RWPE2 (cell line): Measurements from ENCODE around the gene ROCK2.
"Not testable (repeated sequence)": the region's sequence is repeated elsewhere in the genome, so short reads cannot be mapped to it uniquely, and the experiment has no call there.

Experiments
- ATAC-seq: fragments of 200-7000 bp; cut with Tn5 transposase; 3 replicates; pipeline ENCODE4 v1.9.1; 2021; ENCODE audit warnings: low read depth
- DNase-seq: peaks from one replicate; pipeline ENCODE4 v3.0.0-alpha.2; 2020; ENCODE audit warnings: low spot score
- H3K27ac ChIP-seq: fragments of 450-650 bp; 2 replicates; pipeline ENCODE4 v1.5.1; 2017; ENCODE audit warnings: mild to moderate bottlenecking; ENCODE audit not compliant: poor library complexity, severe bottlenecking
- H3K27me3 ChIP-seq: fragments of 250-450 bp; sonication (Bioruptor Pico); 2 replicates; pipeline ENCODE4 v1.5.1; 2021; ENCODE audit warnings: mild to moderate bottlenecking, moderate library complexity; ENCODE audit not compliant: insufficient read depth, poor library complexity, severe bottlenecking
- H3K36me3 ChIP-seq: fragments of 250-450 bp; sonication (Bioruptor Pico); 2 replicates; pipeline ENCODE4 v1.5.1; 2020; ENCODE audit warnings: low read depth, mild to moderate bottlenecking, moderate library complexity
- H3K4me1 ChIP-seq: fragments of 250-450 bp; sonication (Bioruptor Pico); 2 replicates; pipeline ENCODE4 v1.5.1; 2021; ENCODE audit warnings: mild to moderate bottlenecking, moderate library complexity; ENCODE audit not compliant: insufficient read depth, poor library complexity, severe bottlenecking
- H3K4me3 ChIP-seq: fragments of 250-450 bp; sonication (Bioruptor Pico); 2 replicates; pipeline ENCODE4 v1.5.1; 2021; ENCODE audit warnings: mild to moderate bottlenecking, moderate library complexity; ENCODE audit not compliant: severe bottlenecking
- H3K9me3 ChIP-seq: fragments of 250-450 bp; sonication (Bioruptor Pico); 2 replicates; pipeline ENCODE4 v1.5.1; 2021; ENCODE audit warnings: mild to moderate bottlenecking, moderate library complexity; ENCODE audit not compliant: severe bottlenecking
- CTCF ChIP-seq: fragments of 450-650 bp; IDR thresholded peaks from one replicate; pipeline ENCODE4 v1.5.1; 2017; ENCODE audit warnings: mild to moderate bottlenecking, moderate library complexity; ENCODE audit not compliant: poor library complexity, severe bottlenecking

ROCK2 gene

DNA sequence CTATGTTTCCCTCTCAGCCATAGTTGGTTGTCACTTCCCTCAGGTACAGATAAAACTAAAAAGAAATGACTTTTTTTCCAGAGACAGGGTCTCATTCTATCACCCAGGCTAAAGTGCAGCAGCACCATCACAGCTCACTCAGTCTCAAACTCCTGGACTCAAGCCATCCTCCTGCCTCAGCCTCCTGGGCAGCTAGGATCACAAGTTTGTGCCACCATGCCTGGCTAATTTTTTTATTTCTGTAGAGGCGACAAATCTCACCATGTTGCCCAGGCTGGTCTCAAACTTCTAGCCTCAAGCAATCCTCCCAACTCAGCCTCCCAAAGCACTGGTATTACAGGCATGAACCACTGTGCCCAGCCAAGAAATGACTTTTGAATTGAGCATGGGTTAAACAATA, 8.2 kb downstream of the ROCK2 start:
- H3K36me3 ChIP-seq = no peaks in the 10 kb centered on the region
- no peak overlapping the region for H3K4me3 ChIP-seq
- no peaks in the 10 kb centered on the region for H3K27me3 ChIP-seq
- H3K4me1 ChIP-seq = peaks cover 13% of the 10 kb centered on the region
- H3K27ac ChIP-seq = no peak overlapping the region
- no peak for TF ChIP-seq CTCF
- ATAC-seq = no peak
- DNase-seq = no peak
- H3K9me3 ChIP-seq = no peaks in the 10 kb centered on the region

DNA sequence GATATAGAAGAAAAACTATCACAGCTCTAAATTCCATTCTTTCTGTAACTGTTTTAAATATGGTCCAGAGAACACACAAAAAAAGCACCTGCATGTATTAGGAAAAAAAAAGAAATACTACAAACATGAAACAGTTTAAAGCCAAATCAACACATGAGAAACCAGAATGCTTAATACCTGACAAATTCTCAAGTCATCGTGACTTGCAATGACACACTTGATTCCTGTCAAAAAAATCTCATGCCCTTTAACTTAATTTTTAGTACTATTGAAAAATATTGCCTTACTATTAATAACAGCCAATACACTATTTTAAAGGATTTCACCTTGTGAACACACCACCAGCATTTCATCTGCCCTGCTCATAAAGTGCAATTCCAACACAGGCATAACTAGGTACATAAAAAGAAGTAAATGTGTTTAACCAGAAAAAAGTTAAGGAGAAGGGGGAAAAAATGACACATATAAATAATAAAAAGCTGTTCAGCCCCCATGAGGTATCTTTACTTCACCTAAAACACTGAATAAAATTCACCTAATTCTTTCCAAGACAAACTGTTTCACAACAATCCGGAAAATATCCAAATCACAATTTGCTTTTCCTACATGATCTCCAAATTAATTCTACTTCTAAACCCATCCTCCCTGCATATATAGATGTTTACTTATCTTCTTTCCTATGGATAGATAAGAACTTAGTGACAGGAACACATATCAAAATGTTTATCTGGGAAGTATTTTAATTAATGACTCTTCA, 10.8 kb downstream of the ROCK2 start:
- TF ChIP-seq CTCF = no peak
- Histone ChIP-seq H3K36me3 (no peaks in the 10 kb centered on the region), H3K9me3 (no peaks in the 10 kb centered on the region), H3K4me1 (peaks cover 18% of the 10 kb centered on the region), H3K27me3 (no peaks in the 10 kb centered on the region), H3K27ac (no peak overlapping the region), H3K4me3 (no peak overlapping the region)
- ATAC-seq (no peak), DNase-seq (no peak)

DNA sequence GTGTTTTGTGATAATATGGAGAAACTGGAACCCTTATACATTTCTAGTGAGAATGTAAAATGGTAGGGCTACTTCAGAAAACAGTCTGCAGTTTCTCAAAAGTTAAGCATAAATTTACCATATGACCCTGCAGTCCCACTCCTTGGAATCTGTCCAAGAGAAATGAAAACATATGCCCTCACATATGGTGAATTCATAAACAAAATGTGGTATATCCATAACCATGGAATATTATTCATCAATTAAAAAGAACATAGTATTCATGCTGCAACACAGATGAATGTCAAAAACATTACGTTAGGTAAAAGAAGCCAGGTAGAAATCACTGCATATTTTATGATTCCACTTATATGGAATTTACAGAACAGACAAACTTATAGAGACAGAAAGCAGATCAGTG, 11.8 kb downstream of the ROCK2 start:
- ATAC-seq (no peak), DNase-seq (no peak)
- Histone ChIP-seq H3K36me3 (no peaks in the 10 kb centered on the region), H3K27me3 (no peaks in the 10 kb centered on the region), H3K27ac (no peak overlapping the region), H3K4me3 (no peak overlapping the region), H3K4me1 (peaks cover 18% of the 10 kb centered on the region), H3K9me3 (no peaks in the 10 kb centered on the region)
- no peak for TF ChIP-seq CTCF

- Histone ChIP-seq H3K36me3 (no peaks in the 10 kb centered on the region), H3K4me1 (peaks cover 17% of the 10 kb centered on the region), H3K27me3 (no peaks in the 10 kb centered on the region), H3K4me3 (no peak overlapping the region), H3K27ac (peak overlapping the region; percentile 31), H3K9me3 (no peaks in the 10 kb centered on the region)
- ATAC-seq = no peak
- TF ChIP-seq CTCF = no peak
- no peak for DNase-seq
Observed at GRCh38 chr2:11330457-11331142, 13.8 kb downstream of the ROCK2 start.

- Histone ChIP-seq H3K4me1 (peaks cover 12% of the 10 kb centered on the region), H3K27me3 (no peaks in the 10 kb centered on the region), H3K4me3 (no peak overlapping the region), H3K27ac (peak overlapping the region; percentile 31), H3K36me3 (no peaks in the 10 kb centered on the region), H3K9me3 (no peaks in the 10 kb centered on the region)
- ATAC-seq (peak; percentile 75), DNase-seq (no peak)
- TF ChIP-seq CTCF = no peak
Observed at GRCh38 chr2:11329776-11330175, 14.7 kb downstream of the ROCK2 start.

GRCh38 chr2:11328522-11328921, 15.9 kb downstream of the ROCK2 start:
- not testable (repeated sequence) for H3K27ac ChIP-seq, H3K36me3 ChIP-seq, ATAC-seq, H3K27me3 ChIP-seq, H3K9me3 ChIP-seq, DNase-seq, H3K4me3 ChIP-seq
- peaks cover 12% of the 10 kb centered on the region for H3K4me1 ChIP-seq
